ENCODE data around the gene FNDC8. TPM values are rescaled to one million over a fixed set of nuclear protein-coding genes. Genes with fewer than 3 reads are reported as not detected.
"Not testable (repeated sequence)": the region's sequence is repeated elsewhere in the genome, so short reads cannot be mapped to it uniquely, and the experiment has no call there.

The FNDC8 gene
- total RNA-seq, 2 experiments from 2014 or later: not detected

DNA sequence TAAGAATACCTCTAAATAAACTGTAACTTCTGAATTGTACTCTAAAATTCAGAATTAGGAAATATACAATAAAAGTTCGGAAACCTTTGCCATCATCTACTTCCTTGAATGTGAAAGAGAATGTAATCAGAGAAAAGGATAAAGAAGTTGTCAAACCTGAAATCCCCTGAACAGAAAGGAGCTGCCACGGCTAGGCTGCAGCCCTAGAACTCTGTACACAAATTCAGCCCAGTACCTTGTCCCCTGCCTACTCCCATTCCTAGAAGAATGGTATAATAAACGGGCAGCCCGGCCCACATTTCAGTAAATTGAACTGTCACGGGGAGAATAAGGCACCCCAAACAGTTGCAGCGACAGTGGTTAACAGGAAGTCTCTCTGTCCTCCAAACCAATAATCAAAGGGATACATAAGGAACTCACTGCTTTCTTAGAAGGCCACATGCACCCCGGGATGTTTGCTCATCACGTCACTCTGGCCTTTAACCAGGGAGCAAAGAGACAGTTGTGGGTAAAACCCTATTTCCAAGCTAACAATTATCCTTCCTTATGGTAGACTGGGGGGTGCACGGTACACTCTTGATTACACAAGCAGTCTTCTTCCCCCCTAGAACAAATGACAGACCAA is 33.6 kb upstream of the FNDC8 start:
- Mint-ChIP-seq H3K9me3 (no peaks in the 10 kb centered on the region), H3K4me1 (peaks cover 56% of the 10 kb centered on the region), H3K4me3 (peak overlapping the region; percentile 84), H3K27ac (peak overlapping the region; percentile 89), H3K36me3 (peaks cover 2% of the 10 kb centered on the region), H3K27me3 (no peaks in the 10 kb centered on the region)
- DNase-seq: peak; percentile 29

DNA sequence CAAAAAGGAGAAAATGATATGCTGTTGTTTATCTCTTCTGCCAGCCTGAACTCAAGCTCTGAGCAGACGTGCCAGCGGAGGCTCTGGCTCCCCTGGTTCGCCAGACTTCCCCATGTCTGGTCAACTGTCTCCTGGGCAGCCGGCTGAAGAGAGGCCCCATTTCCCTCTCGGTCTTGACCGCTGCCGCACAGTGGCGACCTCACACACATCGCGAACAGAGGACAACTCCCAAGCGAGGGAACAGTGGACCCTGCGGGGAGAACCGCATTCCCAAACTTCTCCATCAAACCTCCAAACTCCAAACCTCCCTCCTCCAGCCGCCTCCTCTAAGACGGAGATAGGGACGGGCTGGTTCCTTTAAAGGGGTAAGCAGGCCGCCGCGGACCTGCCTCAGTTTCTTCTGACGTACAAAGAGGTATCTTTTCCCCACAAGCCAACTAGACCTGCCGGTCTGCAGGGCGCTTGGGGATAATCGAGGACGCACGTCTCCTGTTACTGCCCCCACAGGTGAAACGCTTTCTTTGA is 33.0 kb upstream of the FNDC8 start:
- H3K4me1 Mint-ChIP-seq: peaks cover 51% of the 10 kb centered on the region
- H3K27me3 Mint-ChIP-seq: no peaks in the 10 kb centered on the region
- peak overlapping the region; percentile 84 for H3K4me3 Mint-ChIP-seq
- H3K27ac Mint-ChIP-seq: peak overlapping the region; percentile 89
- no peaks in the 10 kb centered on the region for H3K9me3 Mint-ChIP-seq
- peaks cover 2% of the 10 kb centered on the region for H3K36me3 Mint-ChIP-seq
- DNase-seq: peak; percentile 18

DNA sequence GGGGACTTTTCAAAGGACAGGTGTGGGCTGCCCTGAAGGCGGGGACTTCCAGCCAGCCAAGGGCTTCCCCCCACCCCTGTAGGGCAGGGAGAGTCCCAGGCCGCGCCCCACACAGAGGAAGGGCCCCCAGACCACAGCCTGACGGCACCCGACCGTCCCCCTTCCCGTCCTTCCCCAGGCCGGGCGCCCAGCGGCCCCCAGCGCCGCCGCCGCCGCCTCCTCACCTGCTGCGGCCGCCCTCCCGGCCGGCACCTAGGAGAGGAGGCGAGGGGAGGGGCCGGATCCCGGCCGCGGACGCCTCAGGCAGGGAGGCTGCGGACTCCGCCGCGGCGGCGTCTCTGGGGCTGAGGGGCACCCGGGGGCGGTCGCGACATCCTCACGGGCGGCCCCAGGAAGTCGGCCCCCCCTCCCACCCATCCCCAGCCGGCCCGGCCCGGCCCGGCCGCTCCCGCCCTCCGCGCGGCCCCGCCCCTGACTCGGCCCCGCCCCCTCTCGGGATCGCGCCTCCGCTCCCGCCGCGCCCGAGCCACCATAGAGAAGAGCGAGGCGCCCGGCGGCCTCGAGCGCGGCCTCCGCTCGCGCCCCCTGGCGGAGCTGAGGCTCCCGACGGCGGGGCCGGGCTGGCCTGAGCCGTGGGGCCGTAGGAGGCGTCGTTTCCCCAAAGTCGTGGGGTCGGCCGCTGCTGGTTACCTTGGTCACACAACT is 32.4 kb upstream of the FNDC8 start:
- no peaks in the 10 kb centered on the region for H3K27me3 Mint-ChIP-seq
- peaks cover 51% of the 10 kb centered on the region for H3K4me1 Mint-ChIP-seq
- peaks cover 2% of the 10 kb centered on the region for H3K36me3 Mint-ChIP-seq
- H3K4me3 Mint-ChIP-seq: peak overlapping the region; percentile 84
- H3K27ac Mint-ChIP-seq: peak overlapping the region; percentile 96
- H3K9me3 Mint-ChIP-seq: no peaks in the 10 kb centered on the region
- peak; percentile 93 for DNase-seq

DNA sequence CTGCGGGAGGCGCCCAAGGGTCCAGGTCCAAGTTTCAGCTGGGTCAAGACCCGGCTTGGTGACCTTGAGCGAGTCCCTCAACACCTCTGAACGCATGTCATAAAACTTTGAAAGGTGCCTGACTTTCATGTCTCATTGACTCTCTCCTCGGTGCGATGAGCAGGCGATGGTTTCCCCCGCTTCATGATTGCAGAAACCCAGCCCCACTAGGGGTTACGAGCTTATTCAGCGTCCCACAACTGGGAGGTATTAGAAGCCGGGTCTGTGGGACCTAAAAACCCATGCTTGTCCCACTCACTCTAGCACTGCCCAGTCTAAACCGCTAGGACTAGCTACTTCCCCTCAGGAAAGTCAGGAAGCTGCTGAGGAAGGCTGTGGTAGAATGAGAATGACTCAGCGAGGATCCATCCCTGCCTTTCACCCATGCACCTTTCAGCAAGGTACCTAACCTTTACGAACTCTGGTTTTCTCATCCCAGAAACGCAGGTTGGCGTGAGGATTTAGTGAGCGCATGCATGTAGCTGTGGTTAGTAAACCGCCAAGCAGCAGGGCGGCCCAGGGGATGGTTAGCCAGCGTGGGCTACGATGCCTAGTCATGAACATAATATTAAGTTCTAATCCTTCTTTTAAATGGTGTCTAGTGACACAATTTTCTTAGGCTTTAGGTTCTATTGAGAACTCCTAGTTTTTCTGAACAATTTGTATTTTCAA is 31.7 kb upstream of the FNDC8 start:
- DNase-seq: peak; percentile 36
- Mint-ChIP-seq H3K27ac (peak overlapping the region; percentile 96), H3K4me1 (peaks cover 48% of the 10 kb centered on the region), H3K9me3 (no peaks in the 10 kb centered on the region), H3K27me3 (no peaks in the 10 kb centered on the region), H3K4me3 (peak overlapping the region; percentile 83), H3K36me3 (peaks cover 2% of the 10 kb centered on the region)

DNA sequence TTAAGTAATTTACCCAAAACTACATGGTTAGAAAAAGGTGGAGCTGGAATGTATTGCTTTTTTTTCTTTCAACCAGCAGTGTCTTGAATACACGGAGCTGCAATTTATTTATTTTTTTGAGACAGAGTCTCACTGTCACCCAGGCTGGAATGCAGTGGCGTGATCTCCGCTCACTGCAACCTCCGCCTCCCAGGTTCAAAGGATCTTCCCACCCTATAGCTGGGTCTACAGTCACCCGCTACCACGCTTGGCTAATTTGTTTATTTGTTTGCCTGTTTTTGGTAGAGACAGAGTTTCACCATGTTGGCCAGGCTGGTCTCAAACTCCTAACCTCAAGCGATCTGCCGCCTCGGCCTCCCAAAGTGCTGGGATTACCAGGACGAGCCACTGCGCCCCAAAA is 30.7 kb upstream of the FNDC8 start:
- not testable (repeated sequence) for H3K9me3 Mint-ChIP-seq, H3K27ac Mint-ChIP-seq, DNase-seq, H3K27me3 Mint-ChIP-seq, H3K4me3 Mint-ChIP-seq, H3K36me3 Mint-ChIP-seq
- H3K4me1 Mint-ChIP-seq: peaks cover 40% of the 10 kb centered on the region

DNA sequence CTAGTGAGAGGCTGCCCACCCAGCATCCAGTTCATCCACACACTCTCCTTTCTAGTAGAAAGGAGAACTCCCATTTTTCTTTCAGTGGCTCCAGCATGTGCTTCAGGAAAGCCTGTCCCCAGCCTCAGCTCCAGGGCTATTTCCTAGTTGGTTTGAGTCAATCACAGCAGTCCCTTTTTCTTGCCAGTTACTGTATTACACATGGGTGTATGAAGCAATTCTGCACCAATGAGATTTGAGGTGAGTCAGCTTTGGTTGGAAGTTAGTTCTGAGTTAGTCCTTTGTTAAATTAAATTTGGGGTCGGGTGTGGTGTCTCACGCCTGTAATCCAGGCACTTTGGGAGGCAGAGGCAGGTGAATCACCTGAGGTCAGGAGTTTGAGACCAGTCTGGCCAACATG is 26.5 kb upstream of the FNDC8 start:
- H3K9me3 Mint-ChIP-seq: no peaks in the 10 kb centered on the region
- H3K4me3 Mint-ChIP-seq: no peak overlapping the region
- no peak overlapping the region for H3K27ac Mint-ChIP-seq
- H3K36me3 Mint-ChIP-seq: no peaks in the 10 kb centered on the region
- DNase-seq: no peak
- H3K27me3 Mint-ChIP-seq: no peaks in the 10 kb centered on the region
- H3K4me1 Mint-ChIP-seq: peaks cover 9% of the 10 kb centered on the region

DNA sequence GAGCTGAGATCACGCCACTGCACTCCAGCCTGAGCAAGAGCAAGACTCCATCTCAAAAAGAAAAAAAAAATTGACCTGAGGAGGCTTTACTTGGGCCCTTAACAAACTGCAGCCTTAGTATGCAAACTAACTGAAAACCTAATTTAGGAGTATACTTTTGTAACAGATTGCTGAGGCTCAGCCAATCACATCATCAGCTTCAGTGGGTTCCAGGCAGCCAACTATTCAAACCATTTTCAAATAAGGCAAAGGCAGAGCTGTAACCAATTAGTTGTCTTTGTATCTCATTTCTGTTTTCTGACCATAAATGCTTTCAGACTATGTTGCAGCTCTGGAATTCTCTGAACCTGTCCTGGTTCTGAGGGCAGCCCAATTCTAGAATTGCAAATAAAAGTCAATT is 25.7 kb upstream of the FNDC8 start:
- no peaks in the 10 kb centered on the region for H3K27me3 Mint-ChIP-seq
- no peaks in the 10 kb centered on the region for H3K9me3 Mint-ChIP-seq
- no peak overlapping the region for H3K4me3 Mint-ChIP-seq
- H3K27ac Mint-ChIP-seq: no peak overlapping the region
- DNase-seq: no peak
- peaks cover 3% of the 10 kb centered on the region for H3K4me1 Mint-ChIP-seq
- peaks cover 1% of the 10 kb centered on the region for H3K36me3 Mint-ChIP-seq

DNA sequence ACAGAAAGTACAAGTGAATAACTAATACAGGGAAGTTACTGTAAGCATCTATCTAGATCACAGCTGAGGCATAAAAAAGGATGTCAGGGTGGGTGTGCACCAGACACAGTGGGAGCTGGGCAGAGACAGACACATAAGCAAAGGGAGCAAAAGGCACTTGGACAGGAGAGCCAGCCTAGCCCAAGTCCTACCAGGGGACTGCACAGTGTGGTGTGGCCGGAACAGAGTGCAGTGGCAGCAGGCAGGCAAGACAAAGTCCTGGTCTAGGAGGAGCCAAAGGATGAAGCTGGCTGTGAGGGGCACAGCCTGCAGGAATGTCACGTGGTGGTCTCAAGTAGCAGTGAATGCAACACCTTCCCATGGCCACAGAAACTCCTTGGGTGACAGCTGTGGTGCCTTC is 23.6 kb upstream of the FNDC8 start:
- no peaks in the 10 kb centered on the region for H3K9me3 Mint-ChIP-seq
- H3K4me3 Mint-ChIP-seq: no peak overlapping the region
- no peaks in the 10 kb centered on the region for H3K27me3 Mint-ChIP-seq
- no peaks in the 10 kb centered on the region for H3K4me1 Mint-ChIP-seq
- no peak overlapping the region for H3K27ac Mint-ChIP-seq
- peaks cover 4% of the 10 kb centered on the region for H3K36me3 Mint-ChIP-seq
- DNase-seq: no peak

DNA sequence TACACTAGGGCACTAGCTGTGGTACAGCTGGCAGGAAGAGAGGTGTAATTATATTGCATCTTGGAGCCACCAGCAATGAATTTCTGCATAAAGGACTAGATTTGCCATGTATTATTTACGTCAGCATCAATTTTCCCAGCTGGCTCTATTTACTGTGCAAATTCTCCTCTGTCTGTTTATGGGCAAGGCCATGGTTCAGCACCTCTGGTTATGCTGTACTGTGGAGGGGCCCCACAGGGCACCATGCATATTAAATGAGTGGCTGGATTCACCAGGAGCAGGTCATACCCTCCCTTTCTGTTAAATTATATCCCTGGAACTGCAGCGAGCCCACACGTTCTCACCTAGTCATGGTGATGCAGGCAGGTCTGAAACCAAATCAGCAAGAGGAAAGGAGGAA is 21.5 kb upstream of the FNDC8 start:
- H3K4me1 Mint-ChIP-seq: no peaks in the 10 kb centered on the region
- H3K4me3 Mint-ChIP-seq: no peak overlapping the region
- no peaks in the 10 kb centered on the region for H3K9me3 Mint-ChIP-seq
- no peak overlapping the region for H3K27ac Mint-ChIP-seq
- DNase-seq: no peak
- peaks cover 8% of the 10 kb centered on the region for H3K36me3 Mint-ChIP-seq
- no peaks in the 10 kb centered on the region for H3K27me3 Mint-ChIP-seq

DNA sequence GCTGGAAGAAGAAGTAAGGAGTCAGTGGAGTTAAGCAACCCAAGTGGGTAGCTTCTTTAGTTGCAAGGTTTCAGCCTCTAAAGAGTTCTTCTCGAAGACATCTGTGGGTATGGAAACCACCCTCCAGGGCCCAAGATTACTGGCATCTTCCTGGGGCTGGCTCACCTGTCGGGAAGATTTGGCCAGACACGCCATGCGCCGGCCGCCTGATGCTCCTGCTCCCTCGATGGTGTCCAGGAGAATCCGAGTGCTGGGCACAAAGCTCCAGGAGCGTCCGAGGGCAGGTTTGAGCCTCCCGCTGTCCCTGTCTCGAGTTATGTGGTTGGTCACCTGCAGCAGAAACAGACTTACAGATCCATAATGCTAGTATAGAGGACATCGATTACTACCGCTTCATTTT is 20.4 kb upstream of the FNDC8 start:
- H3K27ac Mint-ChIP-seq: no peak overlapping the region
- no peaks in the 10 kb centered on the region for H3K4me1 Mint-ChIP-seq
- H3K9me3 Mint-ChIP-seq: no peaks in the 10 kb centered on the region
- H3K27me3 Mint-ChIP-seq: no peaks in the 10 kb centered on the region
- peaks cover 13% of the 10 kb centered on the region for H3K36me3 Mint-ChIP-seq
- no peak for DNase-seq
- no peak overlapping the region for H3K4me3 Mint-ChIP-seq

DNA sequence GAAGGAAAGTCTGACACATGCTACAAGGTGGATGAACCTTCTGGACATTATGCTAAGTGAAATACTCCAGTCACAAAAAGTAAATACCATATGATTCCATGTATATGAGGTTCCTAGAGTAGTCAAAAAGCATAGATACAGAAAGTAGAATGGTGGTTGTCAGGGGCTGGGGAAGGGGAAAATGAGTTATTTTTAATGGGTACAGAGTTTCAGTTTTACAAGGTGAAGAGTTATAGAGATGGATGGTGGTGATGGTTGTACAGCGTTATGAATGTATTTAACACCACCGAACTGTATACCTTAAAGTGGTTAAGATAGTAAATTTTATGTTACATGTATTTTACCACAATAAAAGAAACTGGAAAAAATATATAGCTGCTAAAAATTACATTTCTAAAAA is 19.7 kb upstream of the FNDC8 start:
- Mint-ChIP-seq H3K36me3 (peaks cover 20% of the 10 kb centered on the region), H3K27ac (peak overlapping the region; percentile 5)

DNA sequence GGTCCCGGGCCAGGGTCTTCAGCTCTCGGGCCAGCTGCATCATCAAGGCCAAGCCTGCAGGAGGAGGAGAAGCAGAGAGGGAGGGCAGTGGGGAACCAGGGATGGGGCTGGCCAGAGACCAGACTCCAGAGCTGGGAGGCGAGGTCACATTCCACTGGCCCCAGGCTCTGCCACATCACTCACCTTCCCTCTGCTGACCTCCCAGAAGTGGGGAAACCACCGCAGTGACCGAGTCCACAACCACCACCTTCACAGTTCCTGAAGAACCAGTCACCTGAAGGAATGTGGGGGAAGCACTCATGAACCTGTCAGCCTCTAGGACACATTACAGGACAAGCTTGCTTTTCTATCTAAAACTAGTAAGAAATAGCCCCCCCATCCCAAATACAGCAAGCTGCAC is 18.1 kb upstream of the FNDC8 start:
- Mint-ChIP-seq H3K27ac (no peak overlapping the region), H3K27me3 (no peaks in the 10 kb centered on the region), H3K9me3 (no peaks in the 10 kb centered on the region), H3K36me3 (peaks cover 23% of the 10 kb centered on the region), H3K4me3 (no peak overlapping the region), H3K4me1 (no peaks in the 10 kb centered on the region)
- DNase-seq: no peak

More for the DNA sequence above, 19.7 kb upstream of the FNDC8 start:
- H3K27me3 Mint-ChIP-seq: no peaks in the 10 kb centered on the region
- H3K9me3 Mint-ChIP-seq: no peaks in the 10 kb centered on the region
- H3K4me1 Mint-ChIP-seq: no peaks in the 10 kb centered on the region
- no peak for DNase-seq
- no peak overlapping the region for H3K4me3 Mint-ChIP-seq

DNA sequence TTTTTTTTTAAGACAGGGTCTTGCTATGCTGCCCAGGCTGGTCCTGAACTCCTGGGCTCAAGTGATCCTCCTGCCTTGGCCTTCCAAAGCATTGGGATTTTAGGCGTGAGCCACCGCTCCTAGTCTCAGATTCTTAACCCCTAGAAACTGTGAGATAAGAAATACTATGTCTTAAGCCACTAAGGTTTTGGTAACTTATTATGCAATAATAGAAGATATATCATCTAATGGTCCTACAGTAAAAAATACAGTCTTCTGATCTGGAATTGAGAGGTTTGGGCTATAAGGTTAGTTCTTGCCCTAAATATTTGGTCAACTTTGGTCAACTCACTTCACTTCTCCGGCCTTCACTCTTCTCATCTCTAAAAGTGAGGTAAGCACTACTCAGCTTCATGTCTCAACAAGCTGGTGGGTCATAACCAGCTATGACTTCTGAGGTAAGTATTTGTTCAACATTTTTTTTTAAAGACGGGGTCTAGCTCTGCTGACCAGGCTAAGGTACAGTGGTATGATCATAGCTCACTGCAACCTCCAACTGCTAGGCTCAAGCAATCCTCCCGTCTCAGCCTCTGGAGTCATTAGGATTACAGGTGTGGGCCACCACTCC is 16.5 kb upstream of the FNDC8 start:
- Mint-ChIP-seq H3K27me3 (no peaks in the 10 kb centered on the region), H3K27ac (no peak overlapping the region), H3K4me3 (no peak overlapping the region), H3K9me3 (no peaks in the 10 kb centered on the region), H3K36me3 (peaks cover 26% of the 10 kb centered on the region), H3K4me1 (no peaks in the 10 kb centered on the region)
- DNase-seq: no peak

DNA sequence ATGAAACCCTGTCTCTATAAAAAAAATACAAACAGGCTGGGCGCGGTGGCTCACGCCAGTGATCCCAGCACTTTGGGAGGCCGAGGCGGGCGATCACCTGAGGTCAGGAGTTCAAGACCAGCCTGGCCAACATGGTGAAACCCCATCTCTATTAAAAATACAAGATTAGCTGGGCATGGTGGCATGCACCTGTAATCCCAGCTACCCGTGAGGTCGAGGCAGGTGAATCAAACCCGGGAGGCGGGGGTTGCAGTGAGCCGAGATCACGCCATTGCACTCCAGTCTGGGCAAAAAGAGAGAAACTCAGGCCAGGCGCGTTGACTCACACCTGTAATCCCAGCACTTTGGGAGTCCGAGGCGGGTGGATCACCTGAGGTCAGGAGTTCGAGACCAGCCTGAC is 10.6 kb upstream of the FNDC8 start:
- H3K36me3 Mint-ChIP-seq: peaks cover 18% of the 10 kb centered on the region
- not testable (repeated sequence) for H3K27me3 Mint-ChIP-seq, DNase-seq, H3K4me1 Mint-ChIP-seq, H3K9me3 Mint-ChIP-seq, H3K27ac Mint-ChIP-seq, H3K4me3 Mint-ChIP-seq

DNA sequence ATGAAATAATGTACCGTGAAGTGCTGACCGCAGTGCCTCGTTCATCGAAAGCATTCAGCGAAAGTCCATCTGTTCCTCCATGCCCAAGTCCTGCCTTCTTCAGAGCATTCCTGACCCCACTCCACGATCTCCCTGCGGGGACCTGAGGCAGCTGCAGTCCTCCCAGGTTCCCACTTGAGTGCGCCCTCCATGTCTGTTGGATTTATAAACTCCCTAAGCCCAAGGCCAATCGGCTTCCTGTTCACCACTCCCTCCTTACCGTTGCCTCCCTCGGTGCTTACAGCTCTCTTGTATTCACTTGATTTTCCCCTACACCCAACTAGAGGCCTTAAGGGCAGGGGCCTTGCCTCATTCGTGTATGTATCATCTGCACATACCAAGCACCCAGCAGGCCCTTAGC is 4.6 kb upstream of the FNDC8 start:
- no peak for DNase-seq
- Mint-ChIP-seq H3K27me3 (peaks cover 3% of the 10 kb centered on the region), H3K27ac (no peak overlapping the region), H3K4me1 (peaks cover 33% of the 10 kb centered on the region), H3K36me3 (peaks cover 18% of the 10 kb centered on the region), H3K4me3 (no peak overlapping the region), H3K9me3 (no peaks in the 10 kb centered on the region)
